HG02943 (cell line): ENCODE data around the gene KLK10.

ENCODE experiments used
- ATAC-seq: cut with Tn5 transposase; IDR thresholded peaks from one replicate; pipeline ENCODE4 v1.9.1; 2021; ENCODE audit warnings: mild to moderate bottlenecking, low read depth, moderate library complexity; ENCODE audit not compliant: unreplicated experiment

The KLK10 gene

DNA sequence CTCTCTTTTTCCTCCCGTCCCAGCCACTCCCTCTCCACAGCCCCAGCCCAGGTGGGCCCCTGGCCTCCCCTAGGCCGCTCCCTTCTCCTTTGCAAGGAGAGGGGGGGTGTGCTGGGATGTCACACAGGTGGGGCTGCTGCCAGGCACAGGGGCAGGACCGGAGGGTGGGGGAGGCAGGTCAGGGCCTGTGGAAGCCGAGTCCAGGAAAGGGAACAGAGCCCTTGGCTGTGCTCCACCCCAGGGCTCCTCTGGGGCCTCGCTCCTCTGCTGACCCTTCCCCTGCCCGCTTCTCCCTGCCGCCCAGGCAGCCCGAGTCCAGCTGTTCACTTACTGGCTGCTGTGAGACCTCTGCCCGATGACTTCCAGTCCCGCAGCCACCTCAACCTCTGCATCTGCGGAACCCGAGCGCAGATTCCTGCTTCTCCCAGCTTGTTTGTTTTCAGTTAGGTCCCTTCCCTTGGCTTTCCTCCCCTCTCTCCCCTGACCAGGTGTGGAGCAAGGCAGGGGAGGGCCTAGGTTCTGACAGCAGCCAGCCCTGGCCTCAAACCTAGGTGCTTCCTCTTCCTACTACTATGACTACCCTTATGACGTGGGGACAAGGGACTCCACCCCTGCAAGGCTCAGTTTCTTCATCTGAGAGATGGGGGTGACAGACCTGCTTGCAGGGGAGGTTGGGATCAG is 7.8 kb upstream of the KLK10 start:
- ATAC-seq: no peak

- ATAC-seq: no peak
Measured at GRCh38 chr19:51026554-51026831, 7.0 kb upstream of the KLK10 start, which contains the start of gene KLK11. Gene KLK11 (minus strand): TSS chr19:51026616. CDS start chr19:51025631, 985 bp downstream.

DNA sequence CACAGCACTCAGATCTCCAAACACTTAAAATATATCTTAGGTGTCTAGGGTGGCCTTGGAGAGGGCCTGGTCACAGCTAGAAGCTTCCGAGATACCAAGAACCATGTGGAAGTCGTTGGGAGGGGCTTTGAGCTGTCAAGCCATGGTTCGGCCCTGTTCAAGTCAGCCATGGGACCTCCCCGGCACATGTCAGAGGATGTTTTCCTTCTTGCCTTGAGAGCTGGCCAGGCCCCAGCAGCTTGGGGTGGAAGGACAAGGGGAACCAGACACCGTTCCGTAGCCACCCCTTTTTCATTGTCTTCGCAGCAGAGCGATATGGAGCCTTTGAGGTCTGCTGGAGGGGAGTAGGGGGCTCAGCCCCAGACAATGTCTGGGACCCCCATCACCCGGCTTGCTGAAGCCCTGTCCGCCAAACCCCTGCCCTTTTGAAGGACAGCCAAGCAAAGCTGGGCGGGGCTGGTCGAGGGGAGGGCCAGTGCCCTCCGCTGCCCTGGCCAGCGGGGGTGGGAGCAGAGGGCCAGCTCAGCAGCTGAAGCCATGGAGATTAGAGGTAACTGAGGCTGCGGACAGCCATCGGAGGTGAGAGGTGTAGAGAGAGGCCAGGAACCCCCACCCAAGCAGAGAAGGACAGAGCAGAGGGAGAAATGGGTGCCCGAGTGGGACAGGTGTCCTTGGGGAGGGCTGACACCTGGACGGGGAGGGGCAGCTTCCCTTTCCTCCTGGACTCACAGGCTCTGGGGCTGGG is 6.5 kb upstream of the KLK10 start:
- ATAC-seq: no peak

DNA sequence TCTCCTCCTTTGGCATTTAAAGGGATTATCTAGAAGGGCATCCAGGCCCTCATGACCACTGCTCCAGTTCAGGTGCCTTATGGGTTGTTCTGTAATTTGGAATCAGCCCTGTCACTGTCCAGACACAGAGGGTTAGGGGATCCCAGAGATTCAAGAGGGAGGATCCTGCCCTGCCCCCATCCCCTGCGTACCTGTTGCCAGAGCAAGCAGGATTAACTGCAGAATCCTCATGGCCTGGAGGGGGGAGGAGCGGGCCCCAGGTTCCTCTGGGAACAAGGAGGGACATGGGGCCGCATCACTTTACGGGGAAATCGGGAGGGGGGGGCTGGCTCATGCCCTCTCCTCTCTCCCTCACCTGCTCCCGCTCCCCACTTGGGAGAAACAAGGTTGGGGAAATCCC is 5.9 kb upstream of the KLK10 start:
- ATAC-seq: no peak

DNA sequence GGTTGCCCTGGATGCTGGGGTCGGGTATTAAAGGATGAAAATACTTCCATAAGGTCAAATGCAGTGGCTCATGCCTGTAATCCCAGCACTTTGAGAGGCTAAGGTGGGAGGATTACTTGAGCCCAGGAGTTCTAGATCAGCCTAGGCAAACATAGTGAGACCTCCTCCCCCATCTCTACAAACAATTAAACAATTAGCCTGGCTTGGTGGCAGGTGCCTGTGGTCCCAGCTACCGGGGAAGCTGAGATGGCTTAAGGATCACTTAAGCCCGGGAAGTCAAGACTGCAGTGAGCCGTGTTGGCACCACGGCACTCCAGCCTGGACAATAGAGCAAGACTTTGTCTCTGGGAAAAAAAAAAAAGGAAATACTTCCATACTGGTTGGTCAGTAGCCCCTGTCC is 5.4 kb upstream of the KLK10 start:
- no peak for ATAC-seq

- no peak for ATAC-seq
Measured at GRCh38 chr19:51023946-51024345, 4.4 kb upstream of the KLK10 start.

DNA sequence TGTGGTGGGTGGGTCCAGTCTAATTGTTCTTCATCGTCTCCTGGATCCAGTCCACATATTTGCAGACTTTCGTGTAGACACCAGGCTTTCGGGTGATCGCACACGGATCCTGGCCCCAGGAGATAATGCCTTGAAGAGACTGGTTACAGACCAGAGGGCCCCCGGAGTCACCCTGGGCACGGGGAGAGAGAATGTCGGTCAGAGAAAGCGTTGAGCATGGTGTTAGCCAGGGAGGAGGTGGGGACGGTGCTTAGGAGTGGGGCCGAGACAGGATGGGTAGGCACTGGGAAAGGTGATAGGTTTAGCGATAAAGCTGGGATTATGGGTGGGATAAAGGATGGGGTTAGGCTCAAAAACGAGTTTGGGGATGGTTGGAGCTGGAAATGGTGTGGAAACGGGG is 3.0 kb upstream of the KLK10 start:
- no peak for ATAC-seq

GRCh38 chr19:51020988-51021651 is 1.6 kb upstream of the KLK10 start:
- ATAC-seq: no peak

DNA sequence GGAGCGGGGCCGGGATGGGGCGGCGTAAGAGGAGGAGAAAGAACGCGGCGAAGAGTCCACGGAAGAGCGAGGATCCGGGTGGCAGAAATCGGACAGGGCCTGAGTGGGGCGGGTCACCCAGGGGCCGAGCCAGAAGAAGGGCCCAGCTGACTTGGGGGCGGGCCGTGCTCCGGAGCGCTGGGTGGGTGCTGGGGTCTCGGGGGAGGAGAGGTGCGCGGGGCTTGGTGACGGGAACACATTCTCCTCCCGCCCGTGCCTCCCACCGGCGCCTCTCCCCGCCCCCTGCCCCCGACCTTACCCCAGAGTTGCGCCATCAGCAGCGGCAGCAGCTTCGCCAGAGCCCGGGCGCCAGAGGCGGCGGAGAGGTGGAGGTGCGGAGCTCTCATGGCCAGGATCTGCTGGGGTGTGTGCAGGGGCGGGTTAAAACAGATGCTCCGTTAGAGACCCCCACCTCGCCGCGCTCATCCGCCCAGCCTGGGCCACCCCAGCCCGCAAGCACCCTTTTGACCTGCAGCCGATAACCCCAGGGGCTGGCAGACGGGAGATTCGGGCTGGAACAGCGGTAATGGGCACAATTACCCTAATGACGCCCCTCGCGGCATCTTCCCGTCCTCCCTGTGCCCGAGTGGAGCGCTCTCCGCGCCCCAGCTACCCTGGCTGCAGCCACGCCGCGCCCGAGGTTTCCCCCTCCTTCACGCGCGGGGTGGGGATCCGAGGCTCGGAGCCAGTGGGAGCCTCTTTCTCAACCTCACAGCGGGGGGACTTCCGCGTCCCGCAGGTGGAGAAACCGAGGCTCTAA is 565 bp downstream of the KLK10 start:
- ATAC-seq: no peak

GRCh38 chr19:51016798-51017683 is 2.5 kb downstream of the KLK10 start:
- no peak for ATAC-seq

DNA sequence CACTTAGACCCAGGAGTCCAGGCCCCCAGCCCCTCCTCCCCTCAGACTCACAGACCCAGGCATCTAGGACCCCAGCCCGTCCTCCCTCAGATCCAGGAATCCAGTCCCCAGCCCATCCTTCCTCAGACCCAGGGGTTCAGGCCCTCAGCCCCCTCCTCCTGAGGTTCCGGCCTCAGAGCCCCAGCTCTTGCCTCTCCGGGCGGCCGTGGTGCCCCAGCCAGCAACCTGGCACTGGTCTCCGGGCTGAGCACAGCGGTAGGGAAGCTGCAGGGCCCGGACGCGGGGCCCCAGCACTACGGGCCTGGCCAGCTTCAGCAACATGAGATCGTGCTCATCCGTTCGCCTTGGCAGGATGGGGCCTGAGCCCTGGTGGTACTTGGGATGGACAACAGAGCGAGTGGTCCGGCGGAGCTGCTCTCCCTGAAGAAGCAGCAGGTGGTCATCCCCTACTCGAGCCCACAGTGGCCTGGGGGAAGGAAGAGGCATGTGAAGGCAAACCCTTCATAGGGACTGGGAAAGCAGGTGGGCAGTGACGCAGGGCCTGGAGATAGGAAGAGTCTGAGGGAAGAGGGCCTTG is 3.7 kb downstream of the KLK10 start:
- ATAC-seq: no peak

GRCh38 chr19:51014242-51014641 is 5.3 kb downstream of the KLK10 start:
- no peak for ATAC-seq

DNA sequence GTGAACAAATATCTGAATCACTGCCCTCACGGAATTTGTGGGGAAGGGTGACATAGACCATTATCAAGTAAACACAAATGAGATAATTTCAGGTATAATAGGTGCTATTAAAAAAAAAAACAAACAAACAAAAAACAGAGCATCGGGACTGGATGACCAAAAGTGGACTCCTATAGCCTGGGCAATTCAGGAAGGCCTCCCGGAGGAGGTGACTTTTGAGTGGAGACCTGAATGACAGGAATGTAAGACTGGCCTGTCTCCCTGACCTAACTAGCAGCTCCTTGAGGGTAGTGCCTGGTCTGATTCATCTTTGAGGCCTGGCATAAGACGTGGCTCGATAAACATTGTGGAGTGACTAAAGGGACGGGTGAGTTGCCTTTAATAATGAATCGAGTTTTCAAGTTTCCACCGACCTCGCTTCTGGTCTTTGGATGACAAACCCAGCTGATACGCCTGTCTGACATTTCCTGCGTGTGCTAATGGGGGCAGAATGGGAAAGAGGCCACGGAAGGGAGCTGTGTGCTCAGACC is 6.8 kb downstream of the KLK10 start:
- ATAC-seq: no peak

GRCh38 chr19:51010066-51010795 is 9.3 kb downstream of the KLK10 start:
- ATAC-seq: no peak

DNA sequence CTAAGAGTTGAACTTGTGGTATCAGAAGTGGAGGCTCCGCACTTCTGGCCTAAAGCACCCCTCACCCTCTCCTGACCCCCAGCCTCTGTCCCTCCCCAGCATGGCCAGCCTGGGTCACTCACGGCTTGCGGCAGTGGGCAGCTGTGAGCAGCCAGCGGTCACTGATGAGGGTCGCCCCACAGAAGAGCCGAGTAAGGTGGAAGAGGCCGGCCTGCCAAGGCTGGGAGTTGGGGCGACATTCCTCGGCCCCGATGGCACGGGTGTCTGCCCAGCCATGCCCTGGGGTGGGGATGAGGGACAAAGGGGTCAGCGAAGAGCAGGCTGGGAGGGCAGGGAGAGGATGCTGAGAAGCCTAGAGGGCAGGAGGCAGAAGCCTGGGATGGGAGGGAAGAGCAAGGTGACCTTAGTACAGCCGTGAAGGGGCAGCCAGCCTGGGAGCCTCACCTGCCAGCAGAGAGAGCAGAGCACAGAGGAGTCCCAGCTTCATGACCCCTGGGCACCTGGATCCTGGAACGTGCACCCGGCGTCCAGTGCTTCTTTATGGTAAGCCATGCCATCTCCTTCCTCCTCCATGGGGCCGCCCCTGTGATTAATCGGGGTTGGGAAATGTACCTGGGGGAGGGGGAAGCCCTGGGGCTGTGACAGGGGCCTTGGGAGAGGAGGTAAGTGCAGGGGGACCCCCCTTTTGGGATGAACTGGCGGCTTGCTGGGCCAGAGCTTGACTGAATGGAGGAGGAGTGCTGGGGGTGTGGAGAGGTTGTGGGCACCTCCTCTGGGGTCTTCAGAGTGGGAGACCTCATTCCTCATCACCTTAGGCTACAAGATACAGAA is 10.2 kb downstream of the KLK10 start:
- no peak for ATAC-seq

GRCh38 chr19:51007488-51007887 is 12.0 kb downstream of the KLK10 start:
- ATAC-seq: no peak

- no peak for ATAC-seq
Measured at GRCh38 chr19:51006406-51006805, 13.1 kb downstream of the KLK10 start.

- no peak for ATAC-seq
Measured at GRCh38 chr19:51005248-51005647, 14.3 kb downstream of the KLK10 start.
